Retinal pigment epithelial cell (primary cell): ENCODE results near the gene ACSM5.

Source experiments
- DNase-seq: peaks from one replicate; pipeline ENCODE4 v3.0.0-alpha.2; 2010; ENCODE audit warnings: low read depth
- H3K4me3 ChIP-seq: 2 replicates; pipeline ENCODE4 v1.5.1; 2011; ENCODE audit warnings: mild to moderate bottlenecking, low read length, control low read depth, moderate library complexity
- TF ChIP-seq, protein P1 (sequence below): conservative IDR thresholded peaks from 2 replicates; pipeline ENCODE4 v1.5.1; 2011; ENCODE audit warnings: low read depth, low read length, control low read depth, inconsistent platforms

Gene ACSM5

GRCh38 chr16:20409398-20410120 lies at the start of gene ACSM5:
Gene ACSM5 (plus strand): TSS chr16:20409534. CDS start chr16:20411485, 1,951 bp downstream.
- no peak for DNase-seq
- no peak within 1 kb of the TSS for H3K4me3 ChIP-seq
- TF ChIP-seq, protein P1, sequence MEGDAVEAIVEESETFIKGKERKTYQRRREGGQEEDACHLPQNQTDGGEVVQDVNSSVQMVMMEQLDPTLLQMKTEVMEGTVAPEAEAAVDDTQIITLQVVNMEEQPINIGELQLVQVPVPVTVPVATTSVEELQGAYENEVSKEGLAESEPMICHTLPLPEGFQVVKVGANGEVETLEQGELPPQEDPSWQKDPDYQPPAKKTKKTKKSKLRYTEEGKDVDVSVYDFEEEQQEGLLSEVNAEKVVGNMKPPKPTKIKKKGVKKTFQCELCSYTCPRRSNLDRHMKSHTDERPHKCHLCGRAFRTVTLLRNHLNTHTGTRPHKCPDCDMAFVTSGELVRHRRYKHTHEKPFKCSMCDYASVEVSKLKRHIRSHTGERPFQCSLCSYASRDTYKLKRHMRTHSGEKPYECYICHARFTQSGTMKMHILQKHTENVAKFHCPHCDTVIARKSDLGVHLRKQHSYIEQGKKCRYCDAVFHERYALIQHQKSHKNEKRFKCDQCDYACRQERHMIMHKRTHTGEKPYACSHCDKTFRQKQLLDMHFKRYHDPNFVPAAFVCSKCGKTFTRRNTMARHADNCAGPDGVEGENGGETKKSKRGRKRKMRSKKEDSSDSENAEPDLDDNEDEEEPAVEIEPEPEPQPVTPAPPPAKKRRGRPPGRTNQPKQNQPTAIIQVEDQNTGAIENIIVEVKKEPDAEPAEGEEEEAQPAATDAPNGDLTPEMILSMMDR: no peak

DNA sequence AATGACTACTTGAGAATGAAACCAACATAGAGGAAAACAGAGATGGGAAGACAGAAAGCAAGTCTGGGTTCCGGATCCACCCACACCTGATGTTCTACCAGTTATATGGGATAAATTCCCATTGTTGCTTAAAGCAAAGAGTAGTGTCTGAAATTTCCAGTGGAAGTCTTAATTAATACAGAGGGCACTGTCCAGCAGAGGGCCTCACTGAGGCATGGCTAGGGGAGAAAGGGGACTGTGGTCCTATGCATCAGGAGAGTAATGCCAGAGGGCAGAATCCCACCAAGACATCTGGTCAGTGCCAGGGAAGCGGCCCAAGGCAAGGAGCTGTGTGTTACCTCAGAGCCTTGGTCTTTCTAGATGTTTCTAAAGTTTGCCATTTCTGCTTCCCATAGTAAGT lies 49.3 kb upstream of the ACSM5 start:
- no peak overlapping the region for H3K4me3 ChIP-seq
- TF ChIP-seq, protein P1: no peak
- no peak for DNase-seq

DNA sequence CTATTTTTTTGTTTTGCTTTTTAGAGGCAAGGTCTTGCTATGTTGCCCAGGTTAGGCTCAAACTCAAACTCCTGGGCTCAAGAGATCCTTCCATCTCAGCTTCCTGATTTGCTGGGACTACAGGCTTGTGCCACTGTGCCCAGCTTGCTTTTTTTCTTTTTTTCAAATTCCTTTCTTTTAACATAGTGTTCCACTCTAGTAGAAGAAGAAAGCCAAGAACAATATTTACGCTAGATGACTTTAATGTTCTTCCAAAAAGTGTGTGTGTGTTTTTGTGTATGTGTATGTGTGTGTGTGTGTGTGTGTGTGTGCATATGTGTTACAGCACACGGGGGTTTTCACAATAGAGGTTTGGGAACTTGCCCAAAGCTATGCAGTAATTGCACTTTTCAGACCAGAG lies 46.1 kb upstream of the ACSM5 start:
- TF ChIP-seq, protein P1: no peak
- no peak for DNase-seq
- H3K4me3 ChIP-seq: no peak overlapping the region

DNA sequence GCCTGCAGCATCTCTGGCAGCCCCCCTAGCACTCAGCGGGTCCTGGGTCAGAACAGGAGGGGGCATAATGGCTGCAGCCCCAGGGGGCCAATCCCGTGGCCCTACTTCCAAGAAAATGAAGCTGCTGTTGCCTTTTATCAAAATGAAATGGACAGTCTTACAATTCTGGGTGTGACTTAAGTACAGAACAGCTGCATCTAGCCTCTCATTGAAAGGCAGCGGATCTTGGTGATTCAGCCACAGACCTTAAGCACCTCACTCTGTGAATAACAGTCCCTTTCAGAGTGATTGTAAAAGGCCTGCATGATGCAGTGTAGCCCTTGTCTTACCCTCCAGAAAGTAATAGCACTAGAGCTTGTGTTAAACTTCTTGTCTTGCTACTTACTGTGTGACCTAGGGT lies 45.3 kb upstream of the ACSM5 start:
- TF ChIP-seq, protein P1: no peak
- H3K4me3 ChIP-seq: no peak overlapping the region
- DNase-seq: no peak

- TF ChIP-seq, protein P1: no peak
- no peak for DNase-seq
- H3K4me3 ChIP-seq: no peak overlapping the region
These were observed 39.8 kb upstream of the ACSM5 start for GRCh38 chr16:20369452-20370054.

- no peak overlapping the region for H3K4me3 ChIP-seq
- DNase-seq: no peak
- TF ChIP-seq, protein P1: no peak
These were observed 36.6 kb upstream of the ACSM5 start for GRCh38 chr16:20372701-20373100.

DNA sequence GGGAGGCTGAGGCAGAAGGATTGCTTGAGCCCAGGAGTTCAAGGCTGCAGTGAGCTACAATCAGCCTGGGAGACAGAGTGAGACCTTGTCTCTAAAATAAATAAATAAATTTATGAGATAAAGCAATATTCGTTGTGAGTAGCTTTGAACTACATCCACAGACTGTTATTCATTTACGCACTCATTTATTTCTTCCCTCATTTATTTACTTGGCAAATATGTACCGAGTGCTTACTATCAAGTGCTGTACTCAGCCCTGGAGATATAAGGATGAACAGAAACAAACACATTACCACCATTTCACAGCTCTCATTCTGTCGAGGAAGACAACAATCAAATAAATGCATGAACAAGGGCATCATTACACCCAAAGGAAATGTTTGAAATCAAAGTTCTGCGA lies 32.2 kb upstream of the ACSM5 start:
- TF ChIP-seq, protein P1: no peak
- DNase-seq: no peak
- H3K4me3 ChIP-seq: no peak overlapping the region
